T-cell (primary cell): ENCODE measurements around the gene CAMKV. TPM values are rescaled to one million over a fixed set of nuclear protein-coding genes. Genes with fewer than 3 reads are reported as not detected.

Experiments used
- ATAC-seq, 4 experiments: fragments of 200-7000 bp in 3 of 4; fragments of 150-1000 bp in 1 of 4; cut with Tn5 transposase; replicated peaks in 1 of 4; 1 replicate in 3 of 4; 2 replicates in 1 of 4; pipeline ENCODE4 v1.10.0; 2021; ENCODE audit warnings: moderate library complexity in 3 of 4, mild to moderate bottlenecking in 2 of 4, moderate number of reproducible peaks in 1 of 4
- CTCF ChIA-PET, 2 donors: fragments of 300-600 bp; sonication (Branson Sonifier 250); formaldehyde crosslinking; loops; one replicate each; lab custom pipeline; 2022; ENCODE audit warnings: antibody characterized with exemption in 2 of 2; lab: Charles Lee
- POLR2A ChIA-PET, 2 donors: fragments of 300-600 bp; sonication (Branson Sonifier 250); formaldehyde crosslinking; loops; one replicate each; lab custom pipeline; 2022; ENCODE audit warnings: antibody characterized with exemption in 2 of 2; lab: Charles Lee
- DNase-seq, 35 experiments: peaks; one replicate each; pipeline versions ENCODE4 v3.0.0 to v3.0.0-alpha.2; 2013 to 2023
- H3K27ac ChIP-seq: one replicate; pipeline ENCODE4 v1.5.1; 2013; ENCODE audit warnings: low read length
- H3K27me3 ChIP-seq, 2 experiments: replicated peaks in 1 of 2; 1 replicate in 1 of 2; 2 replicates in 1 of 2; pipeline versions ENCODE4 v1.6.1 to v1.7.0; 2013; ENCODE audit warnings: low read length in 1 of 2, mixed read lengths in 1 of 2; ENCODE audit not compliant: control insufficient read depth in 2 of 2, insufficient read depth in 2 of 2; ENCODE audit errors: extremely low read depth in 1 of 2
- H3K36me3 ChIP-seq, 2 donors: 1 replicate in 1 of 2; 2 replicates in 1 of 2; pipeline versions ENCODE4 v1.6.1 to v1.7.0; 2013; ENCODE audit warnings: low read length in 1 of 2; ENCODE audit not compliant: control insufficient read depth in 2 of 2, insufficient read depth in 1 of 2; ENCODE audit errors: extremely low read depth in 1 of 2
- H3K4me1 ChIP-seq, 2 experiments: 1 replicate in 1 of 2; 2 replicates in 1 of 2; pipeline versions ENCODE4 v1.6.1 to v1.7.0; 2013; ENCODE audit warnings: low read length in 2 of 2, mixed read lengths in 1 of 2; ENCODE audit not compliant: insufficient read depth in 2 of 2, control insufficient read depth in 1 of 2; ENCODE audit errors: extremely low read depth in 1 of 2
- H3K4me3 ChIP-seq, 2 donors: 1 replicate in 1 of 2; 2 replicates in 1 of 2; pipeline versions ENCODE4 v1.5.1 to v1.7.0; 2013; ENCODE audit warnings: mild to moderate bottlenecking in 2 of 2, low read length in 1 of 2, moderate library complexity in 1 of 2; ENCODE audit not compliant: control insufficient read depth in 1 of 2; ENCODE audit errors: extremely low read depth in 1 of 2
- H3K9me3 ChIP-seq: 2 replicates; pipeline ENCODE4 v1.7.0; 2013
- H3K27ac Mint-ChIP-seq, 2 donors: one replicate each; pipeline ENCODE4 v1.8.0; 2020 to 2021; ENCODE audit warnings: mild to moderate bottlenecking in 2 of 2, mixed read lengths in 2 of 2
- H3K27me3 Mint-ChIP-seq, 2 donors: one replicate each; pipeline ENCODE4 v1.8.0; 2021 to 2022; ENCODE audit warnings: mixed read lengths in 2 of 2
- H3K36me3 Mint-ChIP-seq: one replicate; pipeline ENCODE4 v1.8.0; 2021; ENCODE audit warnings: mixed read lengths
- H3K4me1 Mint-ChIP-seq, 3 donors: one replicate each; pipeline ENCODE4 v1.8.0; 2020 to 2022; ENCODE audit warnings: mixed read lengths in 3 of 3, mild to moderate bottlenecking in 1 of 3
- H3K4me3 Mint-ChIP-seq, 3 donors: one replicate each; pipeline ENCODE4 v1.8.0; 2020 to 2022; ENCODE audit warnings: mild to moderate bottlenecking in 3 of 3, mixed read lengths in 3 of 3, moderate library complexity in 3 of 3
- H3K9me3 Mint-ChIP-seq, 3 donors: one replicate each; pipeline ENCODE4 v1.8.0; 2020 to 2022; ENCODE audit warnings: mixed read lengths in 3 of 3
- WGBS: methylation state at CpG from one replicate; pipeline ENCODE4 v1.1.5; 2013; ENCODE audit warnings: missing lambda C conversion rate; ENCODE audit not compliant: insufficient coverage; 5-methylcytosine and 5-hydroxymethylcytosine counted together
- total RNA-seq, 35 experiments: library from RNA in 6 of 35; stranded (reverse) in 6 of 35; fragments of 120-200 nt in 1 of 35; gene quantifications; one replicate each; pipeline versions ENCODE4 v1.2.1 to v1.2.4 and lab custom pipeline; 2013 to 2026

Gene CAMKV
- total RNA-seq, 5 donors from 2014 or later (not counting 1 experiment from before 2014, with no cell fraction given) = 0.18 to 0.35 (median 0.28) TPM; not detected in 2

GRCh38 chr3:49844464-49845183 lies 25.1 kb downstream of the CAMKV start:
- Mint-ChIP-seq H3K27ac (no peak overlapping the region), H3K9me3 (no peaks in the 10 kb centered on the region), H3K4me1 (no peaks in the 10 kb centered on the region), H3K36me3 (peaks cover 10% of the 10 kb centered on the region), H3K27me3 (no peaks in the 10 kb centered on the region), H3K4me3 (no peak overlapping the region)
- Histone ChIP-seq H3K27me3 (no peaks in the 10 kb centered on the region), H3K4me3 (no peak overlapping the region), H3K36me3 (peaks cover 0 to 3% of the 10 kb centered on the region in 2 donors), H3K9me3 (no peaks in the 10 kb centered on the region), H3K4me1 (no peaks in the 10 kb centered on the region), H3K27ac (no peak overlapping the region)
- WGBS = 89% methylated on average over 4 of the region's 5 CpGs
- DNase-seq (no peak), ATAC-seq (no peak)
- ChIA-PET CTCF (interaction anchor here (0.8 to 1.1 kb wide), 3 partner anchors 12 to 88 kb away, joined by 3 read pairs; no protein-coding TSS in a partner anchor), POLR2A (no interaction called here)

DNA sequence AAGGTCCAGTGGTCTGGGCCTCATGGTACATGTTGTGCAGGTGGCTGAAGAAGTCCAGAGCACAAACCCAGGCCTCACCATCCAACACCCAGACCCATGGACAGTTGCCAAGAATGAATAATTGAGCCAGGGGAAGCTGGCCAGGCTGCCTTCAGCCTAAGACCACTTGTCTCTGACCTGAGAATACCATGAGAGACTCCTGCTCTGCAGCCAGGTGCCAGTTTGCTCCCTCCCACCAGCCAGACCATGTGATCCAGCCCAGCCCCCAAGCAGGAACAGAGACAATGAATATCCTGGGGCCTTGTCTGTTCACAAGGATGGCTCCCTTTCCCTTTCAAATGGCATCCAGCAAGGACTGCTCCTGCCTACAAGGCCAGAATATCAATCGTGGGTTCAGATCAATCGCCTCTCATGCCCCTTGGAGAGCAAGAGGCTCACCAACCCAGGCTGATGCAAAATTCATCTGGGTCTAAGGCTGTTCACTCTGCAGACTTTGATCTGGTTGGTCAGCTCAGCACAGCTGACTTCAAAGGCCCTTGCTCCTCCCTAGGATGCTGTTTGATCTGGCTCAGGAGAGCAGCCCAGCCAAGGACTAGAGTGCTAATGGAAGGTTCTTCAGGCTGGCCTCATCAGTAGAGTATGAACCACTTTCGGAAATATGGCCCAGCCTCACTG lies 26.7 kb downstream of the CAMKV start:
- H3K4me3 ChIP-seq = no peak overlapping the region
- no peak overlapping the region for H3K27ac Mint-ChIP-seq
- H3K36me3 Mint-ChIP-seq = peaks cover 10% of the 10 kb centered on the region
- no peaks in the 10 kb centered on the region for H3K4me1 ChIP-seq
- H3K27ac ChIP-seq = no peak overlapping the region
- ATAC-seq (no peak), DNase-seq (no peak)
- H3K9me3 ChIP-seq = no peaks in the 10 kb centered on the region
- H3K27me3 Mint-ChIP-seq = no peaks in the 10 kb centered on the region
- H3K36me3 ChIP-seq = peaks cover 0 to 3% of the 10 kb centered on the region in 2 donors
- no peaks in the 10 kb centered on the region for H3K27me3 ChIP-seq
- POLR2A ChIA-PET = no interaction called here
- 100% methylated on average over 2 of the region's 3 CpGs for WGBS
- H3K4me1 Mint-ChIP-seq = no peaks in the 10 kb centered on the region
- H3K4me3 Mint-ChIP-seq = no peak overlapping the region
- H3K9me3 Mint-ChIP-seq = no peaks in the 10 kb centered on the region
- CTCF ChIA-PET = no interaction called here

- H3K27ac ChIP-seq = no peak overlapping the region
- ChIA-PET POLR2A (no interaction called here), CTCF (interaction anchor here in 1 of 2 donors (0.5 kb wide), 2 partner anchors 8 to 166 kb away, joined by 3 to 4 read pairs; no protein-coding TSS in a partner anchor)
- no peaks in the 10 kb centered on the region for H3K27me3 Mint-ChIP-seq
- ATAC-seq (no peak), DNase-seq (no peak)
- no peak overlapping the region for H3K4me3 ChIP-seq
- H3K4me3 Mint-ChIP-seq = no peak overlapping the region
- no peaks in the 10 kb centered on the region for H3K27me3 ChIP-seq
- H3K27ac Mint-ChIP-seq = no peak overlapping the region
- H3K36me3 Mint-ChIP-seq = peaks cover 3% of the 10 kb centered on the region
- no peaks in the 10 kb centered on the region for H3K4me1 Mint-ChIP-seq
- H3K36me3 ChIP-seq = peaks cover 0 to 3% of the 10 kb centered on the region in 2 donors
- H3K4me1 ChIP-seq = no peaks in the 10 kb centered on the region
- no peaks in the 10 kb centered on the region for H3K9me3 ChIP-seq
- 100% methylated on average over 2 of the region's 7 CpGs for WGBS
- no peaks in the 10 kb centered on the region for H3K9me3 Mint-ChIP-seq
Measured at GRCh38 chr3:49841806-49842205, 27.9 kb downstream of the CAMKV start.

DNA sequence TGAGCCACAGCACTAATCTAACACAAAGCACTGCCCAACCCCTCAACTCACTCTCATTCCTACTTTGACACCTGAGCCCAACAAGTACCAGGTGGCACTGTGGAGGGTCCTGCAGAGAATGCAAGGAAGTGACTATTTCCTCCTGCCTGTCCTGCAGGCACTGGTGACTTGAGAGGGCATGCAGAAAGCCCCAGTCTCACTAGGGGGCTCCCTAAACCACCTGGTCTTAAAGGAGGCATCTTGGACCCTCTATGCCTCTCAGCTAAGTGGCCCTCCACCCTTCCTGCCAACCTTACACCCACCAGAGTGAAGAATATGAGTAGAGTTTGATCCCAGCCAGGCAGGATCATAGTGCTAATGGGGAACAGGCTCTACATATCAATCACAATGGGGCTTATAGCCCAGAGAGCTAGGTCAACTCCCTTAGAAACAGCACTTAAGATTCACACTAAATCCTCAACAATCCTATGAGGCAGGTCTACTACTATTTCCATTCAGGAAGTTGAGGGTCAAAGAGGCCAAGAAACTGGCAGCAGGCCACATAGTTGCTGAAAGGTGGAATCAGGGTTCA lies 28.5 kb downstream of the CAMKV start:
- H3K27me3 ChIP-seq = no peaks in the 10 kb centered on the region
- Mint-ChIP-seq H3K4me1 (no peaks in the 10 kb centered on the region), H3K27ac (no peak overlapping the region), H3K4me3 (no peak overlapping the region), H3K27me3 (no peaks in the 10 kb centered on the region), H3K9me3 (no peaks in the 10 kb centered on the region), H3K36me3 (peaks cover 3% of the 10 kb centered on the region)
- peaks cover 0 to 2% of the 10 kb centered on the region in 2 donors for H3K36me3 ChIP-seq
- H3K4me3 ChIP-seq = no peak overlapping the region
- ChIA-PET CTCF (interaction anchor here (0.5 to 0.9 kb wide), 2 partner anchors 38 to 167 kb away, joined by 4 to 5 read pairs; partner anchors contain the start of gene INKA1 (in 1 of the 2)), POLR2A (no interaction called here)
- no peaks in the 10 kb centered on the region for H3K9me3 ChIP-seq
- ATAC-seq (no peak), DNase-seq (peak in 1 of 35 experiments; percentile 13)
- H3K4me1 ChIP-seq = no peaks in the 10 kb centered on the region
- no peak overlapping the region for H3K27ac ChIP-seq

GRCh38 chr3:49840388-49840787 lies 29.3 kb downstream of the CAMKV start:
- CTCF ChIA-PET = interaction anchor here (0.9 to 3.8 kb wide), 4 partner anchors 12 to 38 kb away, joined by 3 to 56 read pairs (median 9); partner anchors contain the start of gene INKA1 (in 2 of the 2)
- DNase-seq (no peak), ATAC-seq (no peak)
- H3K27me3 Mint-ChIP-seq = no peaks in the 10 kb centered on the region
- H3K27me3 ChIP-seq = no peaks in the 10 kb centered on the region
- H3K27ac ChIP-seq = no peak overlapping the region
- no peak overlapping the region for H3K27ac Mint-ChIP-seq
- 95% methylated on average over 2 of the region's 2 CpGs for WGBS
- no peaks in the 10 kb centered on the region for H3K9me3 ChIP-seq
- no peaks in the 10 kb centered on the region for H3K4me1 Mint-ChIP-seq
- H3K4me3 ChIP-seq = no peak overlapping the region
- POLR2A ChIA-PET = no interaction called here
- no peaks in the 10 kb centered on the region for H3K4me1 ChIP-seq
- H3K36me3 Mint-ChIP-seq = peaks cover 3% of the 10 kb centered on the region
- H3K9me3 Mint-ChIP-seq = no peaks in the 10 kb centered on the region
- H3K36me3 ChIP-seq = no peaks in the 10 kb centered on the region
- no peak overlapping the region for H3K4me3 Mint-ChIP-seq

DNA sequence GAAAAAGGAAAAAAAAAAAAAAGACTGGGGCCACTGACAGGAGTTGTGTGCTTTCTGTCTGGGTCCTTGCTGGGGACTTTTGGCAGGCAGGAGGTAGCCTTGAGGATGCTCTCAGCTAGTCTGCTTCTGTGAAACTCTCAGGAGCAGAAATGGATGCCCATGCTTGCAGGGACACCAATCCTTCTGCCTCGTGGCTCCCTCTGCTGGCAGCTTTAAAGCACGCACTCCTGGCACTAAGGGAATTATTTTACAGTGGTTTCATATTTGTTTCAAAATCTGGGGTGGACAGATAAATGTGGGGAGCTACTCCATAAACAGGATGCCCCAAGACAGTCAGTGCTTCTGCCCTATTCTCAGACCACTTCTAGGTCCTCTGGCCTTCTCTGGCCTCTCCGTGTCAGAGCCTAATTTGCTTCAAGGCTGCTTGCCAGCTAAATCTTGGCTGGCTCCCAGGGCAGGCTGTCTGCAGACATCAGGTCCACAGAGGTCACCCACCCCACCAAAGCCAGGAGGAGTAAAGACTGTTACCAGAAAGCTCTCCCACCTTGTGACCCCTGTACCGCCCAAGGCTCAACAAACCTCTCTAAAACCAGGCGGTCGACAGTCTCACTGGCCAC lies 30.4 kb downstream of the CAMKV start:
- Mint-ChIP-seq H3K36me3 (peaks cover under 1% of the 10 kb centered on the region), H3K27ac (no peak overlapping the region), H3K4me1 (no peaks in the 10 kb centered on the region), H3K27me3 (no peaks in the 10 kb centered on the region), H3K9me3 (no peaks in the 10 kb centered on the region), H3K4me3 (no peak overlapping the region)
- Histone ChIP-seq H3K27ac (no peak overlapping the region), H3K36me3 (no peaks in the 10 kb centered on the region), H3K27me3 (no peaks in the 10 kb centered on the region), H3K4me1 (no peaks in the 10 kb centered on the region), H3K4me3 (no peak overlapping the region), H3K9me3 (no peaks in the 10 kb centered on the region)
- DNase-seq = peak; percentile 60 to 92 (median 77)
- POLR2A ChIA-PET = interaction anchor here (0.7 to 1.0 kb wide), 3 partner anchors 36 to 38 kb away, joined by 5 to 8 read pairs (median 5); partner anchors contain the start of gene INKA1 (in 2 of the 2)
- WGBS = 20% methylated on average over 3 of the region's 6 CpGs
- peak; percentile 90 to 98 (median 94) for ATAC-seq
- CTCF ChIA-PET = interaction anchor here (0.7 to 3.8 kb wide), 14 partner anchors 9 to 1435 kb away, joined by 3 to 56 read pairs (median 4); partner anchors contain the start of genes INKA1 (in 2 of the 2), IP6K1 (in 1 of the 2) and UBA7 (in 1 of the 2)
